Measurements from ENCODE around the gene SIGLEC1.

Gene SIGLEC1

DNA sequence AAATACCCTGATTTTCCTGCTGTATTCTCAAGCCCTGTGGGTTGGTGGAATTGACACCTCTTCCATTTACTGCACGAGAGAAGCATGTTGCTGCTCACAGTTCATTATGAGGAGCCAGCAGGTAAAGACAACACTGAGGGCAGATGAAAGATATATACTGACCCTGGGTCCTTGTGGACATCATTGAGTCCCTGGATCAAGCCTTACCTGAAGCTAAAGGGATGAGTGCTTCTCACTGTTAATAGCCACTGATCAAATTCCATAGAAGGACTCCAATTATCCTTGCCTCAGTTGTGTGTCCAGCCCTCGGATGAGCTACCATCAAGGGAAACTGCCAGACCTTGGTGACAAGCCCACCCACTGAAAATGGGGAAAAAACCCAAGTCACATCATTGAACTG, 7.7 kb upstream of the SIGLEC1 start (continued):
- TF ChIP-seq ESRRG (CRISPR knock-in tag; IDR thresholded peaks at IDR 0.05) (no peak), GLIS3 (CRISPR knock-in tag; IDR thresholded peaks at IDR 0.05) (no peak), BACH2 (CRISPR knock-in tag; IDR thresholded peaks at IDR 0.05; ENCODE audit: borderline replicate concordance) (no peak), ARNTL (CRISPR knock-in tag; IDR thresholded peaks at IDR 0.05; ENCODE audit: borderline replicate concordance, low read depth) (no peak)

DNA sequence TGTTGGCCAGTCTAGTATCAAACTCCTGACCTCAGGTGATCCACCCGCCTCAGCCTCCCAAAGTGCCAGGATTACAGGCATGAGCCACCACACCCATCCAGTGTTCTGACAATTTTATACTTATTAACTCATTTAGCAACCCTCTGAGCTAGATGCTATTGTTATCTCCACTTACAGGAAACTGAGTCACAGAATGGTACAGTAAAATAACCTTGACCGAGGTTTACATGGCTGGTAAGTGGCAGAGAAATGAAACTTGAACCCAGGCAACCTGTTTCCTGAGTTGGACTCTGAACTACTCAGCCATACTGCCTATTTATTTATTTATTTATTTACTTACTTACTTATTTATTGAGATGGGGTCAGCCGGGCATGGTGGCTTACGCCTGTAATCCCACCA, 6.6 kb upstream of the SIGLEC1 start:
- no peak for TF ChIP-seq ARNTL (CRISPR knock-in tag; IDR thresholded peaks at IDR 0.05; ENCODE audit: borderline replicate concordance, low read depth)
- TF ChIP-seq OSR1 (CRISPR knock-in tag; IDR thresholded peaks at IDR 0.05) = no peak
- TF ChIP-seq PPARA (CRISPR knock-in tag; IDR thresholded peaks at IDR 0.05; ENCODE audit: borderline replicate concordance) = no peak
- no peak for TF ChIP-seq ZFP3 (CRISPR knock-in tag; IDR thresholded peaks at IDR 0.05)
- TF ChIP-seq RARB (CRISPR knock-in tag; IDR thresholded peaks at IDR 0.05) = no peak
- no peak for TF ChIP-seq ISL1 (CRISPR knock-in tag; IDR thresholded peaks at IDR 0.05)
- TF ChIP-seq, protein P1, sequence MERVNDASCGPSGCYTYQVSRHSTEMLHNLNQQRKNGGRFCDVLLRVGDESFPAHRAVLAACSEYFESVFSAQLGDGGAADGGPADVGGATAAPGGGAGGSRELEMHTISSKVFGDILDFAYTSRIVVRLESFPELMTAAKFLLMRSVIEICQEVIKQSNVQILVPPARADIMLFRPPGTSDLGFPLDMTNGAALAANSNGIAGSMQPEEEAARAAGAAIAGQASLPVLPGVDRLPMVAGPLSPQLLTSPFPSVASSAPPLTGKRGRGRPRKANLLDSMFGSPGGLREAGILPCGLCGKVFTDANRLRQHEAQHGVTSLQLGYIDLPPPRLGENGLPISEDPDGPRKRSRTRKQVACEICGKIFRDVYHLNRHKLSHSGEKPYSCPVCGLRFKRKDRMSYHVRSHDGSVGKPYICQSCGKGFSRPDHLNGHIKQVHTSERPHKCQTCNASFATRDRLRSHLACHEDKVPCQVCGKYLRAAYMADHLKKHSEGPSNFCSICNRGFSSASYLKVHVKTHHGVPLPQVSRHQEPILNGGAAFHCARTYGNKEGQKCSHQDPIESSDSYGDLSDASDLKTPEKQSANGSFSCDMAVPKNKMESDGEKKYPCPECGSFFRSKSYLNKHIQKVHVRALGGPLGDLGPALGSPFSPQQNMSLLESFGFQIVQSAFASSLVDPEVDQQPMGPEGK (CRISPR knock-in tag; IDR thresholded peaks at IDR 0.05; ENCODE audit: borderline replicate concordance) = no peak
- TF ChIP-seq GLIS3 (CRISPR knock-in tag; IDR thresholded peaks at IDR 0.05) = no peak
- no peak for TF ChIP-seq POU6F1 (CRISPR knock-in tag; IDR thresholded peaks at IDR 0.05; ENCODE audit: borderline replicate concordance, low read depth)
- no peak for TF ChIP-seq CREB5 (CRISPR knock-in tag; IDR thresholded peaks at IDR 0.05; ENCODE audit: low read depth)
- no peak for TF ChIP-seq CSDC2 (CRISPR knock-in tag; IDR thresholded peaks at IDR 0.05)
- no peak for TF ChIP-seq ZFP30 (CRISPR knock-in tag; IDR thresholded peaks at IDR 0.05)
- no peak for TF ChIP-seq ZC3H10 (CRISPR knock-in tag; IDR thresholded peaks at IDR 0.05)
- TF ChIP-seq BACH2 (CRISPR knock-in tag; IDR thresholded peaks at IDR 0.05; ENCODE audit: borderline replicate concordance) = no peak
- no peak for TF ChIP-seq ESRRG (CRISPR knock-in tag; IDR thresholded peaks at IDR 0.05)
- TF ChIP-seq, protein P2, sequence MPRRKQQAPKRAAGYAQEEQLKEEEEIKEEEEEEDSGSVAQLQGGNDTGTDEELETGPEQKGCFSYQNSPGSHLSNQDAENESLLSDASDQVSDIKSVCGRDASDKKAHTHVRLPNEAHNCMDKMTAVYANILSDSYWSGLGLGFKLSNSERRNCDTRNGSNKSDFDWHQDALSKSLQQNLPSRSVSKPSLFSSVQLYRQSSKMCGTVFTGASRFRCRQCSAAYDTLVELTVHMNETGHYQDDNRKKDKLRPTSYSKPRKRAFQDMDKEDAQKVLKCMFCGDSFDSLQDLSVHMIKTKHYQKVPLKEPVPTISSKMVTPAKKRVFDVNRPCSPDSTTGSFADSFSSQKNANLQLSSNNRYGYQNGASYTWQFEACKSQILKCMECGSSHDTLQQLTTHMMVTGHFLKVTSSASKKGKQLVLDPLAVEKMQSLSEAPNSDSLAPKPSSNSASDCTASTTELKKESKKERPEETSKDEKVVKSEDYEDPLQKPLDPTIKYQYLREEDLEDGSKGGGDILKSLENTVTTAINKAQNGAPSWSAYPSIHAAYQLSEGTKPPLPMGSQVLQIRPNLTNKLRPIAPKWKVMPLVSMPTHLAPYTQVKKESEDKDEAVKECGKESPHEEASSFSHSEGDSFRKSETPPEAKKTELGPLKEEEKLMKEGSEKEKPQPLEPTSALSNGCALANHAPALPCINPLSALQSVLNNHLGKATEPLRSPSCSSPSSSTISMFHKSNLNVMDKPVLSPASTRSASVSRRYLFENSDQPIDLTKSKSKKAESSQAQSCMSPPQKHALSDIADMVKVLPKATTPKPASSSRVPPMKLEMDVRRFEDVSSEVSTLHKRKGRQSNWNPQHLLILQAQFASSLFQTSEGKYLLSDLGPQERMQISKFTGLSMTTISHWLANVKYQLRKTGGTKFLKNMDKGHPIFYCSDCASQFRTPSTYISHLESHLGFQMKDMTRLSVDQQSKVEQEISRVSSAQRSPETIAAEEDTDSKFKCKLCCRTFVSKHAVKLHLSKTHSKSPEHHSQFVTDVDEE (CRISPR knock-in tag; IDR thresholded peaks at IDR 0.05) = no peak
- TF ChIP-seq SNAI2 (CRISPR knock-in tag; IDR thresholded peaks at IDR 0.05) = no peak
- TF ChIP-seq ZNF565 (CRISPR knock-in tag; conservative IDR thresholded peaks at IDR 0.05; ENCODE audit: low read depth) = no peak
- ATAC-seq = no peak

GRCh38 chr20:3716195-3716834, 3.9 kb upstream of the SIGLEC1 start:
- ATAC-seq = peak; percentile 96

More at GRCh38 chr20:3716195-3716834, 3.9 kb upstream of the SIGLEC1 start:
- TF ChIP-seq BACH2 (CRISPR knock-in tag; IDR thresholded peaks at IDR 0.05; ENCODE audit: borderline replicate concordance) (no peak), ZNF8 (CRISPR knock-in tag; IDR thresholded peaks at IDR 0.05) (no peak), CSRNP3 (CRISPR knock-in tag; IDR thresholded peaks at IDR 0.05) (no peak), ZNF70 (CRISPR knock-in tag; IDR thresholded peaks at IDR 0.05) (no peak), PPARA (CRISPR knock-in tag; IDR thresholded peaks at IDR 0.05; ENCODE audit: borderline replicate concordance) (no peak), SNAI2 (CRISPR knock-in tag; IDR thresholded peaks at IDR 0.05) (no peak), TOX (CRISPR knock-in tag; IDR thresholded peaks at IDR 0.05; ENCODE audit: borderline replicate concordance) (no peak)

All from SK-N-SH treated with all-trans-retinoic acid at 6 μM for 48 hours (cell line).